Right atrium auricular region (tissue), 2 donors: ENCODE data around the gene ILK. TPM values are rescaled to one million over a fixed set of nuclear protein-coding genes. Genes with fewer than 3 reads are reported as not detected.

Source experiments
- DNase-seq: peaks from one replicate; pipeline ENCODE4 v3.0.0-alpha.2; 2019; ENCODE audit warnings: low spot score
- H3K27ac ChIP-seq, 2 donors: fragments of 200-600 bp; sonication (generic); 1 replicate in 1 of 2; 2 replicates in 1 of 2; pipeline ENCODE4 v1.5.1; 2016 to 2019
- H3K27me3 ChIP-seq, 2 donors: fragments of 200-600 bp; sonication (generic); one replicate each; pipeline versions ENCODE4 v1.5.1 to v1.6.0; 2017 to 2019
- H3K36me3 ChIP-seq: fragments of 200-600 bp; sonication (generic); one replicate; pipeline ENCODE4 v1.5.1; 2016
- H3K4me1 ChIP-seq, 2 donors: fragments of 200-600 bp; sonication (generic); one replicate each; pipeline versions ENCODE4 v1.5.1 to v1.6.0; 2017 to 2019
- H3K4me3 ChIP-seq, 2 donors: fragments of 200-600 bp; sonication (generic); 1 replicate in 1 of 2; 2 replicates in 1 of 2; pipeline ENCODE4 v1.5.1; 2017 to 2019; ENCODE audit warnings: mild to moderate bottlenecking in 1 of 2, moderate library complexity in 1 of 2
- H3K9me3 ChIP-seq, 2 donors: fragments of 200-600 bp; sonication (generic); one replicate each; pipeline ENCODE4 v1.5.1; 2019
- CTCF ChIP-seq, 2 donors: fragments of 200-600 bp; sonication (generic); IDR thresholded peaks; one replicate each; pipeline ENCODE4 v1.5.1; 2019; ENCODE audit warnings: antibody characterized with exemption in 2 of 2
- total RNA-seq, 2 donors: library from RNA; depleted of rRNA; stranded (reverse); fragments of >200 nt; gene quantifications; one replicate each; pipeline ENCODE4 v1.1.0, GENCODE V29; 2016

ILK gene
- total RNA-seq, 2 donors from 2014 or later = 142 to 193 TPM

- peaks cover 0 to 22% of the 10 kb centered on the region in 2 donors for H3K4me1 ChIP-seq
- no peaks in the 10 kb centered on the region for H3K27me3 ChIP-seq
- no peak overlapping the region for H3K4me3 ChIP-seq
- DNase-seq = no peak
- no peak overlapping the region for H3K27ac ChIP-seq
- no peaks in the 10 kb centered on the region for H3K36me3 ChIP-seq
- no peak for TF ChIP-seq CTCF (IDR thresholded peaks at IDR 0.05)
- no peaks in the 10 kb centered on the region for H3K9me3 ChIP-seq
These were observed 50.1 kb downstream of the ILK start for GRCh38 chr11:6653656-6654055.

GRCh38 chr11:6654281-6655019, 50.9 kb downstream of the ILK start:
- Histone ChIP-seq H3K9me3 (no peaks in the 10 kb centered on the region), H3K4me3 (peak overlapping the region in 1 of 2 donors; percentile 55), H3K4me1 (peaks cover 0 to 20% of the 10 kb centered on the region in 2 donors), H3K27ac (peak overlapping the region; percentile 72 to 79), H3K27me3 (no peaks in the 10 kb centered on the region), H3K36me3 (no peaks in the 10 kb centered on the region)
- no peak for TF ChIP-seq CTCF (IDR thresholded peaks at IDR 0.05)
- no peak for DNase-seq

- Histone ChIP-seq H3K36me3 (no peaks in the 10 kb centered on the region), H3K27ac (peak overlapping the region; percentile 72 to 79), H3K27me3 (no peaks in the 10 kb centered on the region), H3K4me1 (peaks cover 0 to 20% of the 10 kb centered on the region in 2 donors), H3K4me3 (peak overlapping the region; percentile 45 to 55), H3K9me3 (no peaks in the 10 kb centered on the region)
- no peak for TF ChIP-seq CTCF (IDR thresholded peaks at IDR 0.05)
- DNase-seq = peak; percentile 78
These were observed 51.6 kb downstream of the ILK start for GRCh38 chr11:6655020-6655789.

- Histone ChIP-seq H3K27me3 (no peaks in the 10 kb centered on the region), H3K27ac (peak within 1 kb of the TSS; percentile 72 to 79), H3K36me3 (no peaks in the 10 kb centered on the region), H3K4me3 (peak within 1 kb of the TSS; percentile 45 to 55), H3K9me3 (no peaks in the 10 kb centered on the region), H3K4me1 (peaks cover 0 to 20% of the 10 kb centered on the region in 2 donors)
- no peak for DNase-seq
- no peak for TF ChIP-seq CTCF (IDR thresholded peaks at IDR 0.05)
These were observed 52.4 kb downstream of the ILK start, which contains the start of gene DCHS1 for GRCh38 chr11:6655790-6656583. DCHS1 (minus strand) TSS chr11:6655809; CDS start chr11:6641613, 14,196 bp downstream.

GRCh38 chr11:6656584-6656915, 53.0 kb downstream of the ILK start:
- no peaks in the 10 kb centered on the region for H3K9me3 ChIP-seq
- H3K4me1 ChIP-seq = peaks cover 0 to 20% of the 10 kb centered on the region in 2 donors
- H3K27ac ChIP-seq = peak overlapping the region; percentile 72 to 79
- H3K27me3 ChIP-seq = no peaks in the 10 kb centered on the region
- peak overlapping the region in 1 of 2 donors; percentile 55 for H3K4me3 ChIP-seq
- no peak for TF ChIP-seq CTCF (IDR thresholded peaks at IDR 0.05)
- H3K36me3 ChIP-seq = no peaks in the 10 kb centered on the region
- no peak for DNase-seq
